GM10266 (cell line): ENCODE results near the gene IFT74.

Experiments used
- DNase-seq: peaks from one replicate; pipeline ENCODE4 v3.0.0; 2012; ENCODE audit errors: extremely low spot score
- CTCF ChIP-seq: IDR thresholded peaks from 2 replicates; pipeline ENCODE4 v1.5.1; 2012; ENCODE audit warnings: mild to moderate bottlenecking, low read depth; ENCODE audit not compliant: control insufficient read depth, insufficient read depth; ENCODE audit errors: missing control alignments

The IFT74 gene

DNA sequence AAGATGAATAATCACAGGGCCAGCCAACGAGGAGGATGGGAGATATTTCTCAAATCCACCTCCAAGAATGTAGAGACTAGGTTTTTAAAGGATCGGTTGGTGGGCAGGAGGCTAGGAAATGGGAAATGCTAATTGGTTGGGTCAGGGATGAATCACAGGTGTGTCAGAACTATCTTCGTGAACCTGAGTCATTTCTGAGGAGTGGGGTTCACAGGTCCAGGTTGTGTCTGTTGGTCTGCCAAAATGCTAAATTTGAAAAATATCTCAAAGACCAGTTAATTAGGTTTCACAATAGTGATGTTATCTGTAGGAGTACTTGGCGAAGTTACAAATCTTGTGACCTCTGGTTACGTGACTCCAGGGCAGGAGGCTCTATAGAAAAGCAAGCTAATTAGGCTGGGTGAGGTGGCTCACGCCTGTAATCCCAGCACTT, 6.6 kb upstream of the IFT74 start:
- no peak for TF ChIP-seq CTCF

GRCh38 chr9:26950521-26950920, 5.7 kb upstream of the IFT74 start:
- TF ChIP-seq CTCF, result no peak

More for the DNA sequence above, 6.6 kb upstream of the IFT74 start:
- no peak for DNase-seq

DNA sequence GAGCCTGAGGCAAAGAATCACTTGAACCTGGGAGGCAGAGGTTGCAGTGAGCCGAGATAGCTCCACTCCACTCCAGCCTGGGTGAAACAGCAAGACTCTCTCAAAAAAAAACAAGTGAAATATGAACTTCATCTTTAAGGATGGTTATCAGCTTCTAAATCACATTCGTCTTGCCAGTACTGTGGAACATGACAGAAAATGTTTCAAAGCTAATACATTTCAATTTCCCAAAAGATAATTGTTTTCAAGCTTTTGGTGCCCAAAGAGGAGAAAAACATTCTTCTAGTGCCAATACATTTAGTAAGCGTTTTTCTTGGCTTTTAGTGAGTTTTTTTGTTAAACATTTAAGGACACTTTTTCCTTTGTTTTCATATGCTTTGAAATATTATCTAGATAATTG, 4.4 kb upstream of the IFT74 start:
- TF ChIP-seq CTCF, result no peak
- no peak for DNase-seq

More at GRCh38 chr9:26950521-26950920, 5.7 kb upstream of the IFT74 start:
- no peak for DNase-seq

DNA sequence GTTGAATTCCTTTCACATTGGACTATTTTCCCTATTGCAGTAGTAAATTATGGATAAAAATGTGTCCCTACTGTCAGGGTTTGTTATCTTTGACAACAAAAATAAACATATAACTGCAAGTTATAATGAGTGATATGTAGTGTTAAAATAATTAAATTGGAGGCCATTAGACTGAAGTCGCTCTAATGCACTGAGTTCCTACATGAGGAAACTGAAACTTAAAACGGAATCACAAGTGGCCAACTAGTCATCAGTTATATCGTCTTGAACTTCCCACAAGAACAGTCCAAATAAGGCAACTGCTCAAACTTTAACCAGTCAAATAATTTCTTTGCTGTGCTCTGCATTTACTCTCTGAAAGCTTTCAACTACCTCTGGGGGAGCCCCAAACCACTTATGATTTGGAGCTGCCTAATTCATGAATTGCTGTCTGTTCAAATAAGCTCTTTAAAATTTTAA, 2.1 kb upstream of the IFT74 start:
- DNase-seq, result no peak

GRCh38 chr9:26955222-26955903, 849 bp upstream of the IFT74 start:
- peak; percentile 26 for DNase-seq

More for the DNA sequence above, 2.1 kb upstream of the IFT74 start:
- no peak for TF ChIP-seq CTCF

GRCh38 chr9:26956860-26957233, 635 bp downstream of the IFT74 start:
- TF ChIP-seq CTCF, result no peak
- no peak for DNase-seq

More at GRCh38 chr9:26955222-26955903, 849 bp upstream of the IFT74 start:
- TF ChIP-seq CTCF, result no peak

GRCh38 chr9:26971721-26972120, 15.5 kb downstream of the IFT74 start:
- no peak for TF ChIP-seq CTCF
- no peak for DNase-seq
